MM.1S (cell line): ENCODE data around the gene LSAMP.

Source experiments
- DNase-seq: peaks from one replicate; pipeline ENCODE4 v3.0.0-alpha.2; 2015
- H2AFZ ChIP-seq: fragments of 300-600 bp; sonication (generic); 2 replicates; pipeline ENCODE4 v1.6.0; 2016; ENCODE audit warnings: antibody characterized with exemption, low read length
- H3F3A ChIP-seq: fragments of 300-600 bp; sonication (generic); 2 replicates; pipeline ENCODE4 v1.6.1; 2016; ENCODE audit warnings: mild to moderate bottlenecking, antibody characterized with exemption, low read length, moderate library complexity, mixed read lengths; ENCODE audit not compliant: insufficient read depth
- H3K27ac ChIP-seq: fragments of 300-600 bp; sonication (generic); 2 replicates; pipeline ENCODE4 v1.5.1; 2016; ENCODE audit warnings: mild to moderate bottlenecking, low read length
- H3K27me3 ChIP-seq: fragments of 300-600 bp; sonication (generic); replicated peaks from 2 replicates; pipeline ENCODE4 v1.6.0; 2016; ENCODE audit warnings: low read length; ENCODE audit not compliant: insufficient read depth
- H3K36me3 ChIP-seq: fragments of 300-600 bp; sonication (generic); replicated peaks from 2 replicates; pipeline ENCODE4 v1.6.1; 2016; ENCODE audit warnings: mild to moderate bottlenecking, low read length, mixed read lengths; ENCODE audit not compliant: insufficient read depth
- H3K4me1 ChIP-seq: fragments of 300-600 bp; sonication (generic); 2 replicates; pipeline ENCODE4 v1.6.1; 2016; ENCODE audit warnings: low read length, mixed read lengths
- H3K4me2 ChIP-seq: fragments of 300-600 bp; sonication (generic); 2 replicates; pipeline ENCODE4 v1.6.0; 2016; ENCODE audit warnings: low read depth, low read length
- H3K4me3 ChIP-seq: fragments of 300-600 bp; sonication (generic); 2 replicates; pipeline ENCODE4 v1.5.1; 2016; ENCODE audit warnings: low read length, mixed read lengths
- H3K79me2 ChIP-seq: fragments of 300-600 bp; sonication (generic); 2 replicates; pipeline ENCODE4 v1.6.1; 2016; ENCODE audit warnings: mixed run types, low read length, mixed read lengths
- H3K9ac ChIP-seq: fragments of 300-600 bp; sonication (generic); 2 replicates; pipeline ENCODE4 v1.6.1; 2016; ENCODE audit warnings: low read length, mixed read lengths
- H3K9me2 ChIP-seq: fragments of 300-600 bp; sonication (generic); replicated peaks from 2 replicates; pipeline ENCODE4 v1.6.1; 2016; ENCODE audit warnings: mild to moderate bottlenecking, low read length, mixed read lengths; ENCODE audit not compliant: insufficient read depth
- H3K9me3 ChIP-seq: fragments of 300-600 bp; sonication (generic); replicated peaks from 2 replicates; pipeline ENCODE4 v1.6.1; 2016; ENCODE audit warnings: mild to moderate bottlenecking, low read length, mixed read lengths; ENCODE audit not compliant: insufficient read depth
- H4K20me1 ChIP-seq: fragments of 300-600 bp; sonication (generic); 2 replicates; pipeline ENCODE4 v1.6.1; 2016; ENCODE audit warnings: mild to moderate bottlenecking, low read length, moderate library complexity, mixed read lengths; ENCODE audit not compliant: insufficient read depth
- EZH2 ChIP-seq: fragments of 300-600 bp; sonication (generic); optimal IDR thresholded peaks from 2 replicates; pipeline ENCODE3; 2017; ENCODE audit warnings: low read depth, mild to moderate bottlenecking, antibody characterized with exemption, low read length, mixed read lengths
- EZH2phosphoT487 ChIP-seq: fragments of 300-600 bp; sonication (generic); IDR thresholded peaks from 2 replicates; pipeline ENCODE4 v1.6.1; 2018; ENCODE audit warnings: antibody characterized with exemption, low read length
- TF ChIP-seq, protein P1 (sequence below): fragments of 300-600 bp; sonication (generic); IDR thresholded peaks from 2 replicates; pipeline ENCODE4 v1.5.1; 2016; ENCODE audit warnings: antibody characterized with exemption, low read length, mixed read lengths

LSAMP gene

DNA sequence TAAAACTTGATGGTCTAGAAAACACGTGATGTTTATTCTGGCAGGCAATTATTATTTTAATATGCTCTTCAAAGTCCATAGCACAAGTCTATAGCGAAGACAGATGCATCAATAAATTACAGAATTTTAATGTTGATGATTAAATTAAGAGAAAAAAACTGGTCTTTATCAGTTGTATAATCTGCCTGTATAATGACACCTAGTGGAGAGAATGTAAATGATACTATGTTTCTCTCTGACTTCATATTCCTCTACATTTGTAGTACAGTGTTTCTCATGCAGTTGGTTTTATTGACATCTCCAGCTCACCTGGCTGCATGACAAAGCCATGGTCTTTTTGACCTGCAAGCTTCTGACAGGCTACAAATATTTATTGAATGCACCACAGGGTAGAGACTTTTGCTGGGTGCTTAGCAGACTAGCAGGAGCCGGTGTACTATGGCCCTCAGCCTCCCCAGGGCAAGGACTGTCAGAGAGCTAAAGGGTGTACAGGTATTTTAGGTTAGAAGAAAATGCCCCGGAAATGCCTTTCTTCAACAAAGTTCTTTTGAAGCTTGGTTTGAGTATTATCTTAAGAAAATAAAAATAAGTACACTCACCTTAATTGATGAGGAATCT lies 532.1 kb downstream of the LSAMP start:
- H4K20me1 ChIP-seq, result no peaks in the 10 kb centered on the region
- no peaks in the 10 kb centered on the region for H3K36me3 ChIP-seq
- no peaks in the 10 kb centered on the region for H3F3A ChIP-seq
- no peaks in the 10 kb centered on the region for H3K27me3 ChIP-seq
- H3K79me2 ChIP-seq, result no peaks in the 10 kb centered on the region
- no peak overlapping the region for H3K9ac ChIP-seq
- H2AFZ ChIP-seq, result no peak overlapping the region
- no peak for DNase-seq
- H3K4me2 ChIP-seq, result no peak overlapping the region
- H3K4me1 ChIP-seq, result no peaks in the 10 kb centered on the region
- TF ChIP-seq, protein P1, sequence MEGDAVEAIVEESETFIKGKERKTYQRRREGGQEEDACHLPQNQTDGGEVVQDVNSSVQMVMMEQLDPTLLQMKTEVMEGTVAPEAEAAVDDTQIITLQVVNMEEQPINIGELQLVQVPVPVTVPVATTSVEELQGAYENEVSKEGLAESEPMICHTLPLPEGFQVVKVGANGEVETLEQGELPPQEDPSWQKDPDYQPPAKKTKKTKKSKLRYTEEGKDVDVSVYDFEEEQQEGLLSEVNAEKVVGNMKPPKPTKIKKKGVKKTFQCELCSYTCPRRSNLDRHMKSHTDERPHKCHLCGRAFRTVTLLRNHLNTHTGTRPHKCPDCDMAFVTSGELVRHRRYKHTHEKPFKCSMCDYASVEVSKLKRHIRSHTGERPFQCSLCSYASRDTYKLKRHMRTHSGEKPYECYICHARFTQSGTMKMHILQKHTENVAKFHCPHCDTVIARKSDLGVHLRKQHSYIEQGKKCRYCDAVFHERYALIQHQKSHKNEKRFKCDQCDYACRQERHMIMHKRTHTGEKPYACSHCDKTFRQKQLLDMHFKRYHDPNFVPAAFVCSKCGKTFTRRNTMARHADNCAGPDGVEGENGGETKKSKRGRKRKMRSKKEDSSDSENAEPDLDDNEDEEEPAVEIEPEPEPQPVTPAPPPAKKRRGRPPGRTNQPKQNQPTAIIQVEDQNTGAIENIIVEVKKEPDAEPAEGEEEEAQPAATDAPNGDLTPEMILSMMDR, result peak; percentile 36
- no peak for TF ChIP-seq EZH2
- H3K9me2 ChIP-seq, result no peaks in the 10 kb centered on the region
- no peak overlapping the region for H3K4me3 ChIP-seq
- no peak overlapping the region for H3K27ac ChIP-seq
- H3K9me3 ChIP-seq, result no peaks in the 10 kb centered on the region

DNA sequence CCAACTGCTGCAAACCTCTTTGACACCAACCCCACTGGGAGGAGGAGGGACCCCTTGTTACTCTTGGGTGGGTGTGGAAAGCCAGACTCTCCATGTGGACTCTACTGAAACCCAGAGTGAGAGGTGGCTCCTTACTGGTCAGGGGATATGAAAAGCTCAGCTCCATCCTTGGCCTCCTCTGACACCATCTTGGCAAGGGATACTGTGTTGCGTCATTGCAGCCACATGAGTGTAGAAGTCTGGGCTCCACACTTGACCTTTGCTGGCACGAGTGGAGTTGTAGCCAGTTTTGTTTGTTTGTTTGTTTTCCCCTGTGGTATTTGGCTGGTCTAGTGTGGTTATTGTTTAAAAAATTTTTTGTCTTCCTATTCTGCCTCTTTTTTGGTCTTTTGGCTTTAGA lies 532.9 kb downstream of the LSAMP start:
- H3K9me3 ChIP-seq, result no peaks in the 10 kb centered on the region

DNA sequence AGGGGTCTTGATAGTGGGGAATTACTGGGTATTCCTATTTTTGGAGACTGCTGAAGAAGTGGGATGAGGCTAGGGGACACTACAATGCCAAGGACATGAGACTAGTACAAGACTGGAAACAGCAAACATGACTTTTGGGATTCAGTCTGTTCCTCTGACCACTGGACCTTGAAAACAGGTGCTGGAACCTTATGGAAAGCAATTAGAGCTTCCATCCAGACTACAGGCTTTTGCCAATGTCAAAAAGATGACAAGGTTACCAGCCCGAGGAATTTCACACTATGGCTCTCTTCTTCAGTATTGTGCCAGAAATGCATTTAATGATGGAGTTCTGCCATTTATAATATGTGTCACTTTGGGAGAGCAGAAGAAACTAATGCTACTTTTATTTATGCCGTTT lies 539.4 kb downstream of the LSAMP start:
- H3K79me2 ChIP-seq, result no peaks in the 10 kb centered on the region
- DNase-seq, result no peak
- no peak overlapping the region for H3K9ac ChIP-seq
- TF ChIP-seq, protein P1, result no peak
- TF ChIP-seq EZH2, result no peak
- TF ChIP-seq EZH2phosphoT487, result no peak
- H3K4me3 ChIP-seq, result no peak overlapping the region
- H2AFZ ChIP-seq, result no peak overlapping the region
- no peaks in the 10 kb centered on the region for H3K9me2 ChIP-seq
- no peaks in the 10 kb centered on the region for H4K20me1 ChIP-seq
- no peaks in the 10 kb centered on the region for H3F3A ChIP-seq
- H3K4me2 ChIP-seq, result no peak overlapping the region
- H3K36me3 ChIP-seq, result no peaks in the 10 kb centered on the region
- no peaks in the 10 kb centered on the region for H3K9me3 ChIP-seq
- no peak overlapping the region for H3K27ac ChIP-seq
- no peaks in the 10 kb centered on the region for H3K27me3 ChIP-seq
- H3K4me1 ChIP-seq, result no peaks in the 10 kb centered on the region

More for the DNA sequence above, 532.9 kb downstream of the LSAMP start:
- Histone ChIP-seq H3K9me2 (no peaks in the 10 kb centered on the region), H3K4me2 (no peak overlapping the region), H3K79me2 (no peaks in the 10 kb centered on the region), H3K27me3 (no peaks in the 10 kb centered on the region), H3K9ac (no peak overlapping the region), H3F3A (no peaks in the 10 kb centered on the region), H2AFZ (no peak overlapping the region), H3K4me3 (no peak overlapping the region), H3K36me3 (no peaks in the 10 kb centered on the region), H3K4me1 (no peaks in the 10 kb centered on the region), H4K20me1 (no peaks in the 10 kb centered on the region), H3K27ac (no peak overlapping the region)
- DNase-seq, result no peak
- TF ChIP-seq EZH2phosphoT487 (no peak), EZH2 (no peak)
- TF ChIP-seq, protein P1, result no peak
